ENCODE data around the gene FAM174C.
A peak's percentile ranks its signal among the peaks of the same experiment; 100 is the strongest.
"Not testable (repeated sequence)": the region's sequence is repeated elsewhere in the genome, so short reads cannot be mapped to it uniquely, and the experiment has no call there.

FAM174C gene

GRCh38 chr19:1307755-1308303 lies 32.5 kb downstream of the FAM174C start:
- no peak for DNase-seq

- peak; percentile 35 for DNase-seq
These were observed 33.4 kb downstream of the FAM174C start for GRCh38 chr19:1308718-1309117.

- DNase-seq: no peak
These were observed 34.9 kb downstream of the FAM174C start for GRCh38 chr19:1309977-1310852.

- DNase-seq: no peak
These were observed 35.5 kb downstream of the FAM174C start for GRCh38 chr19:1310853-1311180.

GRCh38 chr19:1311543-1312091 lies 36.3 kb downstream of the FAM174C start:
- no peak for DNase-seq

GRCh38 chr19:1312767-1313694 lies 37.7 kb downstream of the FAM174C start:
- DNase-seq: peak; percentile 30

GRCh38 chr19:1313695-1314613 lies 38.6 kb downstream of the FAM174C start:
- DNase-seq: no peak

- no peak for DNase-seq
These were observed 40.3 kb downstream of the FAM174C start for GRCh38 chr19:1315470-1316166.

- no peak for DNase-seq
These were observed 41.1 kb downstream of the FAM174C start for GRCh38 chr19:1316466-1316865.

- no peak for DNase-seq
These were observed 42.1 kb downstream of the FAM174C start for GRCh38 chr19:1317274-1318003.

GRCh38 chr19:1318678-1319471 lies 43.5 kb downstream of the FAM174C start:
- DNase-seq: no peak

GRCh38 chr19:1320282-1320650 lies 44.9 kb downstream of the FAM174C start:
- not testable (repeated sequence) for DNase-seq

GRCh38 chr19:1321539-1321938 lies 46.2 kb downstream of the FAM174C start:
- DNase-seq: no peak

- no peak for DNase-seq
These were observed 47.1 kb downstream of the FAM174C start for GRCh38 chr19:1322198-1322981.

GRCh38 chr19:1324249-1324805 lies 49.0 kb downstream of the FAM174C start:
- no peak for DNase-seq

GRCh38 chr19:1324806-1325567 lies 49.7 kb downstream of the FAM174C start:
- DNase-seq: peak; percentile 63

- no peak for DNase-seq
These were observed 50.4 kb downstream of the FAM174C start for GRCh38 chr19:1325568-1326294.

All from NCI-H2171 treated with DMSO at 0.1 percent for 48 hours (cell line).